ENCODE measurements around the gene DCP1B. TPM values are rescaled to one million over a fixed set of nuclear protein-coding genes. Genes with fewer than 3 reads are reported as not detected.

The DCP1B gene
- polyA plus RNA-seq, 2 of the 4 experiments (the other 2 are of a cell fraction), result 7.7 to 19.2 TPM

DNA sequence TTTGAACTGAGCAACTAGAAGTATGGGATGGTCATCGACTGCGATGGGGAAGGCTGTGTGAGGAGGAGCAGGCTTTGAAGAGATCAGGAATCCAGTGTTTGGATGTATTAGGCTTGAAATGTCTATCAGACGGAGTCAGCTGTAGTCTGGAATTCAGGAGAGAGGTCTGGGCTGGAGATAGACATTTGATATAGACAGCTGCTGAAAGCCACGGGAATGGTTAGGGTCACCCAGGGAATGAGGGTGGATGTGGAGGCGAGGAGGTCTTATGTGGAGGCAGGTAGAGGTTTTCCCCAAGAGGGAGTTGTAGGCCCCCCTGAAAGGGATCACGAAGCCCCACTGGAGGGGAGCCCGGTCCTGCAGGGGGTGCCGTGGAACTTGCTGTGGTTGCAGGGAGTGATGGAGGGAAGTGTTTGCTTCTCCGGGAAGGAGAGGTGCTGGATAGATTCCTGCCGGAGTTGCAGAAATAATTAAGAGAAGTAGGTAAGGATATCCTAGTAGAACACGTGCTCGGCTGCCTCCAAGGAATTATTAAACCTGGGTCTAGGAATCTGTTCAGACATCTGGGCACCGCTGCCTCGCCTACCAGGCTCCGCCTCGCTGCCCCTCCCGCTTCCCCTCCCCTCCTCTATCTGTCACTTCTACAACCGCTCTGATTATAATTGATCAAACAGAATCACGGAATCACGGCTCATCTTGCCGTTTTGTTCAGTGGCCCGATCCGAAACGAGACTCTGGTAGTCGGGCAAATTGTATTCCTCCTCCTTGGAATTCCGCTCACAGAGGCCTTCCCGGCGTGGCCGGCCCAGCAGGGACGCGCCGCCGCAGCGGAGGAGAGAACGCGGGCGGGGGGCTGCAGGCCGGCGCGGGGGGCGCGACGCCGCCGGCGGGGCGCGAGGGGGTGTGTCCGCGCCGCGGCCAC, 47.7 kb upstream of the DCP1B start:
- FAIRE-seq (no peak), ATAC-seq (no peak), DNase-seq (ENCODE audit: low read depth in 1 of 2, low spot score in 1 of 2) (no peak)
- WGBS (ENCODE audit: missing lambda C conversion rate), result 5% methylated on average over 30 of the region's 52 CpGs
- ChIA-PET POLR2A (no interaction called here), CTCF (no interaction called here)
- Histone ChIP-seq H3K4me1 (no peaks in the 10 kb centered on the region; the same call in 2 of the 3 replicates), H3K27ac (no peak overlapping the region), H3K4me2 (peak overlapping the region; percentile 91), H3K4me3 (peak overlapping the region; percentile 39), H3K9me3 (no peaks in the 10 kb centered on the region)
- no peak for TF ChIP-seq EP300 (IDR thresholded peaks at IDR 0.05)
- TF ChIP-seq MYC (IDR thresholded peaks at IDR 0.05; ENCODE audit: borderline replicate concordance, low read length), result no peak
- no peak for TF ChIP-seq KDM1A (IDR thresholded peaks at IDR 0.05; ENCODE audit: low read depth)
- TF ChIP-seq NFE2L2 (conservative IDR thresholded peaks at IDR 0.05; ENCODE audit: low read length), result no peak
- TF ChIP-seq RARB (CRISPR knock-in tag; IDR thresholded peaks at IDR 0.05), result no peak
- TF ChIP-seq HOXB13 (CRISPR knock-in tag; IDR thresholded peaks at IDR 0.05; ENCODE audit: low read depth), result no peak
- no peak for TF ChIP-seq JUNB (IDR thresholded peaks at IDR 0.05)
- TF ChIP-seq POLR2A (IDR thresholded peaks at IDR 0.05; ENCODE audit: low read length), result no peak
- no peak for TF ChIP-seq RCOR1 (IDR thresholded peaks at IDR 0.05; ENCODE audit: low read depth, low read length)
- TF ChIP-seq, protein P1, sequence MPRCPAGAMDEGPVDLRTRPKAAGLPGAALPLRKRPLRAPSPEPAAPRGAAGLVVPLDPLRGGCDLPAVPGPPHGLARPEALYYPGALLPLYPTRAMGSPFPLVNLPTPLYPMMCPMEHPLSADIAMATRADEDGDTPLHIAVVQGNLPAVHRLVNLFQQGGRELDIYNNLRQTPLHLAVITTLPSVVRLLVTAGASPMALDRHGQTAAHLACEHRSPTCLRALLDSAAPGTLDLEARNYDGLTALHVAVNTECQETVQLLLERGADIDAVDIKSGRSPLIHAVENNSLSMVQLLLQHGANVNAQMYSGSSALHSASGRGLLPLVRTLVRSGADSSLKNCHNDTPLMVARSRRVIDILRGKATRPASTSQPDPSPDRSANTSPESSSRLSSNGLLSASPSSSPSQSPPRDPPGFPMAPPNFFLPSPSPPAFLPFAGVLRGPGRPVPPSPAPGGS (IDR thresholded peaks at IDR 0.05), result no peak
- no peak for TF ChIP-seq PHF8 (IDR thresholded peaks at IDR 0.05; ENCODE audit: borderline replicate concordance, low read depth)
- no peak for TF ChIP-seq POLR2AphosphoS2 (conservative IDR thresholded peaks at IDR 0.05; ENCODE audit: low read length)
- no peak for TF ChIP-seq HOXA7 (CRISPR knock-in tag; IDR thresholded peaks at IDR 0.05)
- no peak for TF ChIP-seq HEYL (CRISPR knock-in tag; IDR thresholded peaks at IDR 0.05)

DNA sequence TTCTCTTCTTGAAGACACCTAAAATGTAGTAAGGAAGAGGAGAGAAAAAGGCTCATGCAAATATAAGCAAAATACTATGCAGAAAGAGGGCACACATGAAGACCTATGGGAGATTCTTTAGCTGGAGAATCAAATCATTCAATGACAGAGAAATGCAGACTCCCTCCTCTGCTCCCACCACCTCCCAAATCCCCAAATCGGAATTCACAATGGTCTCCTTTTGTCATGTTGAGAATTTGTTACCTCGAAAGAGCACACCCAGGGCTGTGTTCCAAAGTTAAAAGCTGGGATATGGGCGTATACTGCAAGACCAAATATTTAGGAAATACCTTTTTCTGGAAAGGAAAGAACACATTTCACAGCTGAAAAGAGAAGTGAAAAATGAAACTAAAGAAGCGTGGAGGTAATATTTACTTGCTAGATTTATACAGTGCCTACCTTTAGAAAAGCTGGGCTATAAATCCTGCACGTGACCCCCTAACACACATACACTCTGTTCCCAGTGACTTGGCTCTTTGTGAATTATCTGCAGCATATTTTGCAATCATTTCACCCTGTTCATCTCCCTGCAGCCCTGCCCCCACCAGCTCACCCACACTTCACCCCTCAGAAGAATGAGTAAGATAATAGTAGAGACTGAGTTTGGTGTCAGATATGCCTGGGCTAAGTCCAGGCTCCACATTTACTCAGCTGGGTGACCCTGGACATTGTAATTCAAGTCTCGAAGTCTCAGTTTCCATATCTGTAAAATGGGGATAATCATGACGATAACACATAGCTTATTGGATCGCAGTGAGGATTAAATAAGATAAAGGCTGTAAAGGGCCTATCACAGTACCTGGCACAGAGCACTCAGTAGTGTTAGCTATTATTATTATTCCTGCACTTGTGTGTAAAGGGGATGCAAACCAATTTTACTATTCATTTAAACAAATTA, 45.6 kb upstream of the DCP1B start:
- Histone ChIP-seq H3K4me1 (no peaks in the 10 kb centered on the region; the same call in 2 of the 3 replicates), H3K27ac (no peak overlapping the region), H3K4me3 (no peak overlapping the region), H3K4me2 (no peak overlapping the region), H3K9me3 (no peaks in the 10 kb centered on the region)
- no peak for DNase-seq (ENCODE audit: low read depth in 1 of 2, low spot score in 1 of 2)
- WGBS (ENCODE audit: missing lambda C conversion rate), result 19% methylated on average over 8 of the region's 8 CpGs
- ChIA-PET CTCF (interaction anchor here (0.8 to 3.4 kb wide), 4 partner anchors 10 to 110 kb away, joined by 3 to 13 read pairs (median 4); no protein-coding TSS in a partner anchor), POLR2A (no interaction called here)
- no peak for ATAC-seq
- TF ChIP-seq BHLHE40 (IDR thresholded peaks at IDR 0.05; ENCODE audit: low read depth, low read length) (no peak), ZSCAN20 (CRISPR knock-in tag; IDR thresholded peaks at IDR 0.05) (no peak), TFCP2L1 (CRISPR knock-in tag; IDR thresholded peaks at IDR 0.05) (no peak), EHMT2 (IDR thresholded peaks at IDR 0.05; ENCODE audit: low read depth) (no peak)
- FAIRE-seq, result no peak

DNA sequence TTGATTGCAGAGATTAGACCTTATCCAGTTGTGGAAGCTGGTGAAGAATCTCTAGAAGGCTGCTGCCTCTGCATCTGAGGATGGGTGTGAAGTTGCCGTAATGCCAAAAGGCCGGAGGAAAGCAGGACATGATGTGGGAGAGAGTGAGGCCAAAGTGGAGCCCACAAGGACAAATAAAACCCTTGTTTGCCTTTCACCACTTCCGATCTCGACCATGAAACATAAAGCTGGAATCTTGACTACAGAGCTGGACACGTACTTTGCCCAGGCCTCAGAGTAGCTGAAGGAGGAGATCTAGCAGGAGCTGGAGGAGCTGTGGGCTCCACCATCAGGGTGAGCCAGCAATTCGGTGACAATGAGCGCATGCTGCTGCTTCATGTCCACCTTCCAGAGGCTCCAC, 43.5 kb upstream of the DCP1B start:
- H3K27ac ChIP-seq, result no peak overlapping the region
- POLR2A ChIA-PET, result no interaction called here
- CTCF ChIA-PET, result interaction anchor here (1.0 to 3.4 kb wide), 3 partner anchors 14 to 535 kb away, joined by 3 to 13 read pairs (median 4); no protein-coding TSS in a partner anchor
- DNase-seq (ENCODE audit: low read depth in 1 of 2, low spot score in 1 of 2) (no peak), FAIRE-seq (no peak), ATAC-seq (no peak)
- TF ChIP-seq, protein P2, sequence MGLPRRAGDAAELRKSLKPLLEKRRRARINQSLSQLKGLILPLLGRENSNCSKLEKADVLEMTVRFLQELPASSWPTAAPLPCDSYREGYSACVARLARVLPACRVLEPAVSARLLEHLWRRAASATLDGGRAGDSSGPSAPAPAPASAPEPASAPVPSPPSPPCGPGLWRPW (IDR thresholded peaks at IDR 0.05), result no peak
- TF ChIP-seq NR3C1 (IDR thresholded peaks at IDR 0.05) (no peak), EHF (CRISPR knock-in tag; IDR thresholded peaks at IDR 0.05) (no peak), RARB (CRISPR knock-in tag; IDR thresholded peaks at IDR 0.05) (no peak), FOXS1 (CRISPR knock-in tag; IDR thresholded peaks at IDR 0.05) (no peak), EP300 (IDR thresholded peaks at IDR 0.05) (no peak), GATA3 (IDR thresholded peaks at IDR 0.05; ENCODE audit: borderline replicate concordance) (no peak), ZC3H11A (IDR thresholded peaks at IDR 0.05) (no peak), SREBF2 (IDR thresholded peaks at IDR 0.05) (no peak)
- TF ChIP-seq, protein P3, sequence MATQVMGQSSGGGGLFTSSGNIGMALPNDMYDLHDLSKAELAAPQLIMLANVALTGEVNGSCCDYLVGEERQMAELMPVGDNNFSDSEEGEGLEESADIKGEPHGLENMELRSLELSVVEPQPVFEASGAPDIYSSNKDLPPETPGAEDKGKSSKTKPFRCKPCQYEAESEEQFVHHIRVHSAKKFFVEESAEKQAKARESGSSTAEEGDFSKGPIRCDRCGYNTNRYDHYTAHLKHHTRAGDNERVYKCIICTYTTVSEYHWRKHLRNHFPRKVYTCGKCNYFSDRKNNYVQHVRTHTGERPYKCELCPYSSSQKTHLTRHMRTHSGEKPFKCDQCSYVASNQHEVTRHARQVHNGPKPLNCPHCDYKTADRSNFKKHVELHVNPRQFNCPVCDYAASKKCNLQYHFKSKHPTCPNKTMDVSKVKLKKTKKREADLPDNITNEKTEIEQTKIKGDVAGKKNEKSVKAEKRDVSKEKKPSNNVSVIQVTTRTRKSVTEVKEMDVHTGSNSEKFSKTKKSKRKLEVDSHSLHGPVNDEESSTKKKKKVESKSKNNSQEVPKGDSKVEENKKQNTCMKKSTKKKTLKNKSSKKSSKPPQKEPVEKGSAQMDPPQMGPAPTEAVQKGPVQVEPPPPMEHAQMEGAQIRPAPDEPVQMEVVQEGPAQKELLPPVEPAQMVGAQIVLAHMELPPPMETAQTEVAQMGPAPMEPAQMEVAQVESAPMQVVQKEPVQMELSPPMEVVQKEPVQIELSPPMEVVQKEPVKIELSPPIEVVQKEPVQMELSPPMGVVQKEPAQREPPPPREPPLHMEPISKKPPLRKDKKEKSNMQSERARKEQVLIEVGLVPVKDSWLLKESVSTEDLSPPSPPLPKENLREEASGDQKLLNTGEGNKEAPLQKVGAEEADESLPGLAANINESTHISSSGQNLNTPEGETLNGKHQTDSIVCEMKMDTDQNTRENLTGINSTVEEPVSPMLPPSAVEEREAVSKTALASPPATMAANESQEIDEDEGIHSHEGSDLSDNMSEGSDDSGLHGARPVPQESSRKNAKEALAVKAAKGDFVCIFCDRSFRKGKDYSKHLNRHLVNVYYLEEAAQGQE (IDR thresholded peaks at IDR 0.05), result no peak
- TF ChIP-seq, protein P4, sequence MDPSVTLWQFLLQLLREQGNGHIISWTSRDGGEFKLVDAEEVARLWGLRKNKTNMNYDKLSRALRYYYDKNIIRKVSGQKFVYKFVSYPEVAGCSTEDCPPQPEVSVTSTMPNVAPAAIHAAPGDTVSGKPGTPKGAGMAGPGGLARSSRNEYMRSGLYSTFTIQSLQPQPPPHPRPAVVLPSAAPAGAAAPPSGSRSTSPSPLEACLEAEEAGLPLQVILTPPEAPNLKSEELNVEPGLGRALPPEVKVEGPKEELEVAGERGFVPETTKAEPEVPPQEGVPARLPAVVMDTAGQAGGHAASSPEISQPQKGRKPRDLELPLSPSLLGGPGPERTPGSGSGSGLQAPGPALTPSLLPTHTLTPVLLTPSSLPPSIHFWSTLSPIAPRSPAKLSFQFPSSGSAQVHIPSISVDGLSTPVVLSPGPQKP (IDR thresholded peaks at IDR 0.05; ENCODE audit: low read depth, low read length), result no peak
- no peaks in the 10 kb centered on the region for H3K9me3 ChIP-seq
- WGBS (ENCODE audit: missing lambda C conversion rate), result 29% methylated on average over 7 of the region's 7 CpGs
- no peaks in the 10 kb centered on the region for H3K4me1 ChIP-seq
- no peak overlapping the region for H3K4me2 ChIP-seq
- H3K4me3 ChIP-seq, result no peak overlapping the region
